Measurements from ENCODE around the gene HSPD1.

DNA sequence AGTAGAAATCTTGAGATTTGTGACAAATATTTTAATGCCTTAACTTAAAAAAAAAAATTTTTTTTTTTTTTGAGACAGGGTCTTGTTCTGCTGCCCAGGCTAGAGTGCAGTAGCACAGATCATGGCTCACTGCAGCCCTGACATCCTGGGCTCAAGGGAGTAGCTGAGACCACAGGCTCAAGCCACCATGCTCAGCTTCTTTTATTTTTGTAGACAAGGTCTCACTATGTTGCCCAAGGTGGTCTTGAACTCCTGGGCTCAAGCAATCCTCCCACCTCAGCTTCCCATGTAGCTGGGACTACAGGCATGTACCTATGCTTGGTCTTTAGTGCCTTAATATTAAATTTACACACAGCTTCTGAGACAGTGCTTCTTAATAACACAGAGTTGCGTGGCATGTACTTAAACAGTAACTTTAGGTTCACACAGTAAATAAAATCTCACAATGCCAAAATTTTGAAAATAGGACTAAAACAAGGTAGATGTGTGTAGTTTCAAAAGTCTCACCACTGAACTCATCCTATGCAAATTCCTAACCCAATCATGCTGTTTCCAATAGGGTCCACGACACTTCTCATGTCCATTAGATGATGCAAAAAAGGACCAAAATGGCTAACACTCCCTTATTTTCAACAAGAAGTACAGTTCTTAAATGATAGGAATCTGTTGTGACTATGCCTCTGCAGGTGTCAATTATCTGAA lies 4.1 kb downstream of the HSPD1 start:
- TF ChIP-seq EGR1 (IDR thresholded peaks at IDR 0.05) = no peak
- TF ChIP-seq EP300 (IDR thresholded peaks at IDR 0.05; ENCODE audit: borderline replicate concordance) = no peak
- no peak for TF ChIP-seq NFIC (IDR thresholded peaks at IDR 0.05)
- TF ChIP-seq RAD21 (IDR thresholded peaks at IDR 0.05; ENCODE audit: low read depth) = no peak
- TF ChIP-seq YY1 (IDR thresholded peaks at IDR 0.05; ENCODE audit: low read depth) = no peak
- TF ChIP-seq CEBPB (IDR thresholded peaks at IDR 0.05) = no peak
- TF ChIP-seq, protein P1, sequence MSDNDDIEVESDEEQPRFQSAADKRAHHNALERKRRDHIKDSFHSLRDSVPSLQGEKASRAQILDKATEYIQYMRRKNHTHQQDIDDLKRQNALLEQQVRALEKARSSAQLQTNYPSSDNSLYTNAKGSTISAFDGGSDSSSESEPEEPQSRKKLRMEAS (IDR thresholded peaks at IDR 0.05) = no peak
- no peak for TF ChIP-seq TAF1 (IDR thresholded peaks at IDR 0.05; ENCODE audit: low read depth)
- TF ChIP-seq, protein P2, sequence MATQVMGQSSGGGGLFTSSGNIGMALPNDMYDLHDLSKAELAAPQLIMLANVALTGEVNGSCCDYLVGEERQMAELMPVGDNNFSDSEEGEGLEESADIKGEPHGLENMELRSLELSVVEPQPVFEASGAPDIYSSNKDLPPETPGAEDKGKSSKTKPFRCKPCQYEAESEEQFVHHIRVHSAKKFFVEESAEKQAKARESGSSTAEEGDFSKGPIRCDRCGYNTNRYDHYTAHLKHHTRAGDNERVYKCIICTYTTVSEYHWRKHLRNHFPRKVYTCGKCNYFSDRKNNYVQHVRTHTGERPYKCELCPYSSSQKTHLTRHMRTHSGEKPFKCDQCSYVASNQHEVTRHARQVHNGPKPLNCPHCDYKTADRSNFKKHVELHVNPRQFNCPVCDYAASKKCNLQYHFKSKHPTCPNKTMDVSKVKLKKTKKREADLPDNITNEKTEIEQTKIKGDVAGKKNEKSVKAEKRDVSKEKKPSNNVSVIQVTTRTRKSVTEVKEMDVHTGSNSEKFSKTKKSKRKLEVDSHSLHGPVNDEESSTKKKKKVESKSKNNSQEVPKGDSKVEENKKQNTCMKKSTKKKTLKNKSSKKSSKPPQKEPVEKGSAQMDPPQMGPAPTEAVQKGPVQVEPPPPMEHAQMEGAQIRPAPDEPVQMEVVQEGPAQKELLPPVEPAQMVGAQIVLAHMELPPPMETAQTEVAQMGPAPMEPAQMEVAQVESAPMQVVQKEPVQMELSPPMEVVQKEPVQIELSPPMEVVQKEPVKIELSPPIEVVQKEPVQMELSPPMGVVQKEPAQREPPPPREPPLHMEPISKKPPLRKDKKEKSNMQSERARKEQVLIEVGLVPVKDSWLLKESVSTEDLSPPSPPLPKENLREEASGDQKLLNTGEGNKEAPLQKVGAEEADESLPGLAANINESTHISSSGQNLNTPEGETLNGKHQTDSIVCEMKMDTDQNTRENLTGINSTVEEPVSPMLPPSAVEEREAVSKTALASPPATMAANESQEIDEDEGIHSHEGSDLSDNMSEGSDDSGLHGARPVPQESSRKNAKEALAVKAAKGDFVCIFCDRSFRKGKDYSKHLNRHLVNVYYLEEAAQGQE (IDR thresholded peaks at IDR 0.05; ENCODE audit: low read depth) = no peak

All from Ishikawa (cell line).